ENCODE data around the gene SDR42E1.

DNA sequence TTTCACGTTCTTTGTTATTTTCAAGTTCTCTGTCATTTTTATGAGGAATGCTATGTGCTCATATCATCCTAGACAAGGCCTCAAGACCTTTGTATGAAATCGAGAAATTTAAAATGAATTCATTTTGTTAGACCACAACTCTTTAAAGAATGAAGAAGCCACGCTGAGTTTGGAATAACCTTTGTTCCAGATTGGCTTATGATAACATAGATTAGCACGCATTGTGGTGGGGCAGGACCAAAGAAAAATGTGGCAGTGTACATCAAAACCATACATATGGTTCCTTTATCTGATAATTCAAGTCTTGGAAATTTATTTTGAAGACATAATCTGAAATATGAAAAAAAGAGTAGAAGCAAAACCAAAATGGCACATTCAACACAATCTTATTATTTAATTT is 26.0 kb upstream of the SDR42E1 start:
- TF ChIP-seq YY1 (IDR thresholded peaks at IDR 0.05; ENCODE audit: insufficient read depth, insufficient read length) (no peak), ZNF274 (IDR thresholded peaks at IDR 0.05; ENCODE audit: low read depth, low read length) (no peak)

Data from NT2/D1 (cell line).